ENCODE data around the gene PDE8B.
A peak's percentile ranks its signal among the peaks of the same experiment; 100 is the strongest.

Gene PDE8B

GRCh38 chr5:77177576-77177975 is 32.9 kb upstream of the PDE8B start:
- TF ChIP-seq CTCF (IDR thresholded peaks at IDR 0.05; ENCODE audit: control insufficient read depth, extremely low read depth, insufficient read depth): no peak
- no peak overlapping the region for H3K4me3 ChIP-seq (ENCODE audit: low read depth, low read length)
- DNase-seq (ENCODE audit: low read depth): no peak

- no peak for DNase-seq (ENCODE audit: low read depth)
- TF ChIP-seq CTCF (IDR thresholded peaks at IDR 0.05; ENCODE audit: control insufficient read depth, extremely low read depth, insufficient read depth): no peak
These were observed 30.1 kb upstream of the PDE8B start for GRCh38 chr5:77180167-77181081.

GRCh38 chr5:77181173-77181572 is 29.3 kb upstream of the PDE8B start:
- DNase-seq (ENCODE audit: low read depth): no peak
- no peak for TF ChIP-seq CTCF (IDR thresholded peaks at IDR 0.05; ENCODE audit: control insufficient read depth, extremely low read depth, insufficient read depth)
- H3K4me3 ChIP-seq (ENCODE audit: low read depth, low read length): no peak overlapping the region

More at GRCh38 chr5:77180167-77181081, 30.1 kb upstream of the PDE8B start:
- no peak overlapping the region for H3K4me3 ChIP-seq (ENCODE audit: low read depth, low read length)

- no peak for DNase-seq (ENCODE audit: low read depth)
- TF ChIP-seq CTCF (IDR thresholded peaks at IDR 0.05; ENCODE audit: control insufficient read depth, extremely low read depth, insufficient read depth): no peak
- H3K4me3 ChIP-seq (ENCODE audit: low read depth, low read length): no peak overlapping the region
These were observed 28.7 kb upstream of the PDE8B start for GRCh38 chr5:77181596-77182304.

- no peak for DNase-seq (ENCODE audit: low read depth)
- TF ChIP-seq CTCF (IDR thresholded peaks at IDR 0.05; ENCODE audit: control insufficient read depth, extremely low read depth, insufficient read depth): no peak
- no peak overlapping the region for H3K4me3 ChIP-seq (ENCODE audit: low read depth, low read length)
These were observed 28.1 kb upstream of the PDE8B start for GRCh38 chr5:77182367-77182766.

GRCh38 chr5:77186652-77187370 is 23.7 kb upstream of the PDE8B start:
- TF ChIP-seq CTCF (IDR thresholded peaks at IDR 0.05; ENCODE audit: control insufficient read depth, extremely low read depth, insufficient read depth): no peak
- peak; percentile 97 for DNase-seq (ENCODE audit: low read depth)
- no peak overlapping the region for H3K4me3 ChIP-seq (ENCODE audit: low read depth, low read length)

Data from LNCaP clone FGC (cell line).